ENCODE results near the gene PPP2R2B.

PPP2R2B gene

GRCh38 chr5:146699664-146700418 lies 178.7 kb downstream of the PPP2R2B start:
- no peak for DNase-seq (ENCODE audit: low spot score)

GRCh38 chr5:146699138-146699537 lies 179.4 kb downstream of the PPP2R2B start:
- no peak for DNase-seq (ENCODE audit: low spot score)

- DNase-seq (ENCODE audit: low spot score): no peak
Observed at GRCh38 chr5:146698651-146699050, 179.9 kb downstream of the PPP2R2B start.

- DNase-seq (ENCODE audit: low spot score): no peak
Observed at GRCh38 chr5:146697211-146697610, 181.3 kb downstream of the PPP2R2B start.

- no peak for DNase-seq (ENCODE audit: low spot score)
Observed at GRCh38 chr5:146695646-146696045, 182.9 kb downstream of the PPP2R2B start.

GRCh38 chr5:146690880-146691355 lies 187.6 kb downstream of the PPP2R2B start:
- no peak for DNase-seq (ENCODE audit: low spot score)

- no peak for DNase-seq (ENCODE audit: low spot score)
Observed at GRCh38 chr5:146687630-146688029, 190.9 kb downstream of the PPP2R2B start.

GRCh38 chr5:146683861-146684260 lies 194.7 kb downstream of the PPP2R2B start:
- DNase-seq (ENCODE audit: low spot score): no peak

GRCh38 chr5:146682899-146683532 lies 195.5 kb downstream of the PPP2R2B start:
- DNase-seq (ENCODE audit: low spot score): no peak

GRCh38 chr5:146681585-146682105 lies 196.9 kb downstream of the PPP2R2B start:
- no peak for DNase-seq (ENCODE audit: low spot score)

GRCh38 chr5:146680846-146681584 lies 197.5 kb downstream of the PPP2R2B start:
- no peak for DNase-seq (ENCODE audit: low spot score)

GRCh38 chr5:146675636-146676035 lies 202.9 kb downstream of the PPP2R2B start:
- no peak for DNase-seq (ENCODE audit: low spot score)

- no peak for DNase-seq (ENCODE audit: low spot score)
Observed at GRCh38 chr5:146672866-146673265, 205.7 kb downstream of the PPP2R2B start.

GRCh38 chr5:146671561-146672295 lies 206.8 kb downstream of the PPP2R2B start:
- DNase-seq (ENCODE audit: low spot score): no peak

GRCh38 chr5:146669656-146670055 lies 208.9 kb downstream of the PPP2R2B start:
- no peak for DNase-seq (ENCODE audit: low spot score)

GRCh38 chr5:146667633-146668272 lies 210.8 kb downstream of the PPP2R2B start:
- DNase-seq (ENCODE audit: low spot score): peak; percentile 19

GRCh38 chr5:146662229-146662628 lies 216.3 kb downstream of the PPP2R2B start:
- DNase-seq (ENCODE audit: low spot score): peak; percentile 14

- no peak for DNase-seq (ENCODE audit: low spot score)
Observed at GRCh38 chr5:146660376-146660960, 218.1 kb downstream of the PPP2R2B start.

- no peak for DNase-seq (ENCODE audit: low spot score)
Observed at GRCh38 chr5:146659961-146660360, 218.6 kb downstream of the PPP2R2B start.

- no peak for DNase-seq (ENCODE audit: low spot score)
Observed at GRCh38 chr5:146656703-146657102, 221.9 kb downstream of the PPP2R2B start.

GRCh38 chr5:146653560-146653959 lies 225.0 kb downstream of the PPP2R2B start:
- DNase-seq (ENCODE audit: low spot score): no peak
